ENCODE results near the gene SUSD2. TPM values are rescaled to one million over a fixed set of nuclear protein-coding genes. Genes with fewer than 3 reads are reported as not detected.
A peak's percentile ranks its signal among the peaks of the same experiment; 100 is the strongest.

The SUSD2 gene
- total and polyA plus RNA-seq, 4 donors: 0.14 to 2.5 (median 0.52) TPM

DNA sequence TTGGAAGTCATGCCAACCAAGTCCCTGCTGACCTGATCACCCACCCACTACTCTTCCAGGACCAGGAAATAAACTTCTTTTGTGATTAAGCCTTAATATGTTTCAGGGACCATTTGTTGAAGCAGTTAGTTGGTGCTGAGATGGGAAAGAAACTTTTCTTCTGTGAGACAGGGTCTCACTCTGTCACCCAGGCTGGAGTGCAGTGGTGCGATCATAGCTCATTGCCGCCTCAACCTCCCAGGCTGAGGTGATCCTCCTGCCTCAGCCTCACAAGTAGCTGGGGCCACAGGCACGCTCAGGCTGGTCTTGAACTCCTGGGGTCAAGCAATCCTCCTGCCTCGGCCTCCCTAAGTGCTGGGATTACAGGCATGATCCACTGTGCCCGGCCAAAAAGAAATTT lies 10.6 kb downstream of the SUSD2 start:
- Histone ChIP-seq H3K9me3 (ENCODE audit: control insufficient read depth in 4 of 4, low read length in 3 of 4) (no peaks in the 10 kb centered on the region), H3K9ac (ENCODE audit: low read depth in 1 of 2, low read length in 2 of 2) (no peak overlapping the region), H3K36me3 (ENCODE audit: control insufficient read depth in 4 of 4, insufficient read depth in 3 of 4, low read depth in 1 of 4, low read length in 3 of 4) (no peaks in the 10 kb centered on the region), H3K4me3 (ENCODE audit: low read depth in 1 of 3, low read length in 3 of 3) (no peak overlapping the region), H3K27me3 (ENCODE audit: control insufficient read depth in 4 of 4, insufficient read depth in 4 of 4, low read length in 3 of 4) (no peaks in the 10 kb centered on the region), H3K27ac (ENCODE audit: low read depth in 1 of 2, low read length in 2 of 2) (no peak overlapping the region), H3K4me1 (ENCODE audit: control insufficient read depth in 4 of 4, insufficient read depth in 4 of 4, low read length in 3 of 4) (no peaks in the 10 kb centered on the region)
- TF ChIP-seq, protein P1, sequence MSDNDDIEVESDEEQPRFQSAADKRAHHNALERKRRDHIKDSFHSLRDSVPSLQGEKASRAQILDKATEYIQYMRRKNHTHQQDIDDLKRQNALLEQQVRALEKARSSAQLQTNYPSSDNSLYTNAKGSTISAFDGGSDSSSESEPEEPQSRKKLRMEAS (IDR thresholded peaks at IDR 0.05): no peak
- no peak for TF ChIP-seq TAF1 (conservative IDR thresholded peaks at IDR 0.05)
- TF ChIP-seq HNF4G (IDR thresholded peaks at IDR 0.05): no peak
- TF ChIP-seq NR2F2 (IDR thresholded peaks at IDR 0.05): no peak
- no peak for TF ChIP-seq GABPA (IDR thresholded peaks at IDR 0.05 in 1 of 2, conservative IDR thresholded peaks at IDR 0.05 in 1 of 2)
- TF ChIP-seq, protein P2, sequence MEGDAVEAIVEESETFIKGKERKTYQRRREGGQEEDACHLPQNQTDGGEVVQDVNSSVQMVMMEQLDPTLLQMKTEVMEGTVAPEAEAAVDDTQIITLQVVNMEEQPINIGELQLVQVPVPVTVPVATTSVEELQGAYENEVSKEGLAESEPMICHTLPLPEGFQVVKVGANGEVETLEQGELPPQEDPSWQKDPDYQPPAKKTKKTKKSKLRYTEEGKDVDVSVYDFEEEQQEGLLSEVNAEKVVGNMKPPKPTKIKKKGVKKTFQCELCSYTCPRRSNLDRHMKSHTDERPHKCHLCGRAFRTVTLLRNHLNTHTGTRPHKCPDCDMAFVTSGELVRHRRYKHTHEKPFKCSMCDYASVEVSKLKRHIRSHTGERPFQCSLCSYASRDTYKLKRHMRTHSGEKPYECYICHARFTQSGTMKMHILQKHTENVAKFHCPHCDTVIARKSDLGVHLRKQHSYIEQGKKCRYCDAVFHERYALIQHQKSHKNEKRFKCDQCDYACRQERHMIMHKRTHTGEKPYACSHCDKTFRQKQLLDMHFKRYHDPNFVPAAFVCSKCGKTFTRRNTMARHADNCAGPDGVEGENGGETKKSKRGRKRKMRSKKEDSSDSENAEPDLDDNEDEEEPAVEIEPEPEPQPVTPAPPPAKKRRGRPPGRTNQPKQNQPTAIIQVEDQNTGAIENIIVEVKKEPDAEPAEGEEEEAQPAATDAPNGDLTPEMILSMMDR (IDR thresholded peaks at IDR 0.05; ENCODE audit: low read depth, low read length, missing input control): no peak
- no peak for TF ChIP-seq SP1 (IDR thresholded peaks at IDR 0.05)
- no peak for TF ChIP-seq RAD21 (IDR thresholded peaks at IDR 0.05)
- TF ChIP-seq, protein P3, sequence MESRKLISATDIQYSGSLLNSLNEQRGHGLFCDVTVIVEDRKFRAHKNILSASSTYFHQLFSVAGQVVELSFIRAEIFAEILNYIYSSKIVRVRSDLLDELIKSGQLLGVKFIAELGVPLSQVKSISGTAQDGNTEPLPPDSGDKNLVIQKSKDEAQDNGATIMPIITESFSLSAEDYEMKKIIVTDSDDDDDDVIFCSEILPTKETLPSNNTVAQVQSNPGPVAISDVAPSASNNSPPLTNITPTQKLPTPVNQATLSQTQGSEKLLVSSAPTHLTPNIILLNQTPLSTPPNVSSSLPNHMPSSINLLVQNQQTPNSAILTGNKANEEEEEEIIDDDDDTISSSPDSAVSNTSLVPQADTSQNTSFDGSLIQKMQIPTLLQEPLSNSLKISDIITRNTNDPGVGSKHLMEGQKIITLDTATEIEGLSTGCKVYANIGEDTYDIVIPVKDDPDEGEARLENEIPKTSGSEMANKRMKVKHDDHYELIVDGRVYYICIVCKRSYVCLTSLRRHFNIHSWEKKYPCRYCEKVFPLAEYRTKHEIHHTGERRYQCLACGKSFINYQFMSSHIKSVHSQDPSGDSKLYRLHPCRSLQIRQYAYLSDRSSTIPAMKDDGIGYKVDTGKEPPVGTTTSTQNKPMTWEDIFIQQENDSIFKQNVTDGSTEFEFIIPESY (IDR thresholded peaks at IDR 0.05): no peak
- TF ChIP-seq, protein P4, sequence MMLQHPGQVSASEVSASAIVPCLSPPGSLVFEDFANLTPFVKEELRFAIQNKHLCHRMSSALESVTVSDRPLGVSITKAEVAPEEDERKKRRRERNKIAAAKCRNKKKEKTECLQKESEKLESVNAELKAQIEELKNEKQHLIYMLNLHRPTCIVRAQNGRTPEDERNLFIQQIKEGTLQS (IDR thresholded peaks at IDR 0.05): no peak
- TF ChIP-seq, protein P5, sequence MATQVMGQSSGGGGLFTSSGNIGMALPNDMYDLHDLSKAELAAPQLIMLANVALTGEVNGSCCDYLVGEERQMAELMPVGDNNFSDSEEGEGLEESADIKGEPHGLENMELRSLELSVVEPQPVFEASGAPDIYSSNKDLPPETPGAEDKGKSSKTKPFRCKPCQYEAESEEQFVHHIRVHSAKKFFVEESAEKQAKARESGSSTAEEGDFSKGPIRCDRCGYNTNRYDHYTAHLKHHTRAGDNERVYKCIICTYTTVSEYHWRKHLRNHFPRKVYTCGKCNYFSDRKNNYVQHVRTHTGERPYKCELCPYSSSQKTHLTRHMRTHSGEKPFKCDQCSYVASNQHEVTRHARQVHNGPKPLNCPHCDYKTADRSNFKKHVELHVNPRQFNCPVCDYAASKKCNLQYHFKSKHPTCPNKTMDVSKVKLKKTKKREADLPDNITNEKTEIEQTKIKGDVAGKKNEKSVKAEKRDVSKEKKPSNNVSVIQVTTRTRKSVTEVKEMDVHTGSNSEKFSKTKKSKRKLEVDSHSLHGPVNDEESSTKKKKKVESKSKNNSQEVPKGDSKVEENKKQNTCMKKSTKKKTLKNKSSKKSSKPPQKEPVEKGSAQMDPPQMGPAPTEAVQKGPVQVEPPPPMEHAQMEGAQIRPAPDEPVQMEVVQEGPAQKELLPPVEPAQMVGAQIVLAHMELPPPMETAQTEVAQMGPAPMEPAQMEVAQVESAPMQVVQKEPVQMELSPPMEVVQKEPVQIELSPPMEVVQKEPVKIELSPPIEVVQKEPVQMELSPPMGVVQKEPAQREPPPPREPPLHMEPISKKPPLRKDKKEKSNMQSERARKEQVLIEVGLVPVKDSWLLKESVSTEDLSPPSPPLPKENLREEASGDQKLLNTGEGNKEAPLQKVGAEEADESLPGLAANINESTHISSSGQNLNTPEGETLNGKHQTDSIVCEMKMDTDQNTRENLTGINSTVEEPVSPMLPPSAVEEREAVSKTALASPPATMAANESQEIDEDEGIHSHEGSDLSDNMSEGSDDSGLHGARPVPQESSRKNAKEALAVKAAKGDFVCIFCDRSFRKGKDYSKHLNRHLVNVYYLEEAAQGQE (IDR thresholded peaks at IDR 0.05): no peak
- TF ChIP-seq FOXA2 (IDR thresholded peaks at IDR 0.05): no peak
- no peak for TF ChIP-seq RXRA (IDR thresholded peaks at IDR 0.05)
- no peak for TF ChIP-seq YY1 (IDR thresholded peaks at IDR 0.05)
- no peak for DNase-seq (ENCODE audit: low spot score)
- WGBS: 96% methylated on average over 5 of the region's 5 CpGs

DNA sequence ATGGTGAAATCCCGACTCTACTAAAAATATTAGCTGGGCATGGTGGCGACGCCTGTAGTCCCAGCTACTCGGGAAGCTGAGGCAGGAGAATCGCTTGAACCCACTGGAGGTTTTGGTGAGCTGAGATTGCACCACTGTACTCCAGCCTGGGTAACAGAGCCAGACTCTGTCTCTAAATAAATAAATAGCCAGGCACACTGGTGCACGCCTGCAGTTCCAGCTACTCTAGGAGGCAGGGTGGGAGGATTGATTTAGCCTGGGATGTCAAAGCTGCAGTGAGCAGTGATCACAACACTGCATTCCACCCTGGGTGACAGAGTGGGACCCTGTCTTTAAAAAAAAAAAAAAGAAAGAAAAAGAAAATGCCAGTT lies 17.4 kb downstream of the SUSD2 start:
- Histone ChIP-seq H3K4me3 (ENCODE audit: low read depth in 1 of 3, low read length in 3 of 3) (no peak overlapping the region), H3K27me3 (ENCODE audit: control insufficient read depth in 4 of 4, insufficient read depth in 4 of 4, low read length in 3 of 4) (no peaks in the 10 kb centered on the region), H3K9me3 (ENCODE audit: control insufficient read depth in 4 of 4, low read length in 3 of 4) (no peaks in the 10 kb centered on the region), H3K27ac (ENCODE audit: low read depth in 1 of 2, low read length in 2 of 2) (no peak overlapping the region), H3K36me3 (ENCODE audit: control insufficient read depth in 4 of 4, insufficient read depth in 3 of 4, low read depth in 1 of 4, low read length in 3 of 4) (no peaks in the 10 kb centered on the region), H3K9ac (ENCODE audit: low read depth in 1 of 2, low read length in 2 of 2) (no peak overlapping the region), H3K4me1 (ENCODE audit: control insufficient read depth in 4 of 4, insufficient read depth in 4 of 4, low read length in 3 of 4) (peaks cover 0 to 7% (median 0%) of the 10 kb centered on the region in 4 donors)
- no peak for DNase-seq (ENCODE audit: low spot score)
- WGBS: 78% methylated on average over 6 of the region's 6 CpGs
- TF ChIP-seq GABPA (IDR thresholded peaks at IDR 0.05 in 1 of 2, conservative IDR thresholded peaks at IDR 0.05 in 1 of 2): no peak
- peak in 1 of 2 donors; percentile 10 for TF ChIP-seq HNF4A (conservative IDR thresholded peaks at IDR 0.05)
- TF ChIP-seq TAF1 (conservative IDR thresholded peaks at IDR 0.05): no peak
- no peak for TF ChIP-seq SP1 (IDR thresholded peaks at IDR 0.05)
- TF ChIP-seq RAD21 (IDR thresholded peaks at IDR 0.05): no peak
